OCI-LY1 (cell line): Measurements from ENCODE around the gene UGT2A1.

Experiments
- CTCF ChIP-seq: fragments of 200-600 bp; sonication (generic), shearing (Covaris generic); IDR thresholded peaks from 2 replicates; pipeline ENCODE4 v1.5.1; 2017; ENCODE audit warnings: mild to moderate bottlenecking, antibody characterized with exemption, low read length, moderate library complexity, mixed read lengths
- EZH2 ChIP-seq: fragments of 200-600 bp; sonication (generic), shearing (Covaris generic); IDR thresholded peaks from 2 replicates; pipeline ENCODE4 v1.8.0; 2017; ENCODE audit warnings: borderline replicate concordance, mixed run types, mild to moderate bottlenecking, antibody characterized with exemption, low read length, moderate library complexity, mixed read lengths

GRCh38 chr4:69668680-69669079 lies 15.6 kb upstream of the UGT2A1 start:
- no peak for TF ChIP-seq CTCF
- TF ChIP-seq EZH2, result no peak
